NCI-H2029 treated with DMSO at 0.1 percent for 48 hours (cell line): Measurements from ENCODE around the gene HARBI1.

Experiments
- DNase-seq: peaks from one replicate; lab custom pipeline; 2025; lab: John Stamatoyannopoulos, UW

The HARBI1 gene

DNA sequence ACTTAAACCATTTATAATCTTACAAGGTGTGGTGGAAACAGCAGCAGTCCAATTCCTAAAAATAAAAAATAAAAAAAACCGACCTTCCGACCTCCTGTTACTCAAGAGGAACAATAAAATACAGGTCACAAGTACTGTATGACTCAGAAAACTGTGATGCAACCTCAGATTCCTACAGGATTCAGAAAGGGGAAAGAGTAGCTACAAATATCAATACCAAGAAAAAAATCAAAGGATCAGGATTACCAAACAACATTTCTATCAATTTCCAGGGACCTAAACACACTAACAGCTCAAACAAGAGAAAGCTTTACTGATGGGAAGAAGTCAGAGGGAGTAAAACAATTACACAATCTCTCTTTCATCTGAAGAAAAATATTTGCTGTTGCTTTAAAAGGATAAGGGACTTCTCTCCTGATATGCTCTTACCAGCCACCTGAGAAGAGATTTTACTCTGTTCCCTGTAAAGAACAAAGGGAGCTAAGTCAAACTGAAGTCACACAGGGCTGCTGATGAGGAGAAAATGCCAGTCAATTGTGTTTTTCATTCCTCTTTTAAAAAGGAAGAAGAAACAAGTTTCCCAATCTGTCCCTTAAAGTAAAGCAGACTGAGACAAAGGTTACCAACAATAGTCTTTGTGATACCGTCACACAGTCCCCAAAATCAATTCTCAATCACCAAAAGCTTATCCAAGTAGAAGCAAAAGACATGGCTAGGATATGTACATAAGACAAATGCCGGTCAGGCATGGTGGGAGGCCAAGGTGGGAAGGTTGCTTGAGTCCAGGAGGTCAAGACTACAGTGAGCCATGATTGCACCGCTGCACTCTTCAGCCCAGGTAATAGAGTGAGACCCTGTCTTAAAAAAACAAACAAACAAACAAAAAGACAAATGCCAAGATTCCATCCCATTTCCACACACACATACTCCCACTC, 62.5 kb downstream of the HARBI1 start:
- DNase-seq: no peak

GRCh38 chr11:46553814-46554212, 63.2 kb downstream of the HARBI1 start:
- no peak for DNase-seq
